ENCODE measurements around the gene INTS11. TPM values are rescaled to one million over a fixed set of nuclear protein-coding genes. Genes with fewer than 3 reads are reported as not detected.

Gene INTS11
- total and polyA plus RNA-seq, 9 of the 15 experiments (the other 6 are each of a cell fraction or from before 2014, with no cell fraction given), result 3.6 to 183 (median 110) TPM

DNA sequence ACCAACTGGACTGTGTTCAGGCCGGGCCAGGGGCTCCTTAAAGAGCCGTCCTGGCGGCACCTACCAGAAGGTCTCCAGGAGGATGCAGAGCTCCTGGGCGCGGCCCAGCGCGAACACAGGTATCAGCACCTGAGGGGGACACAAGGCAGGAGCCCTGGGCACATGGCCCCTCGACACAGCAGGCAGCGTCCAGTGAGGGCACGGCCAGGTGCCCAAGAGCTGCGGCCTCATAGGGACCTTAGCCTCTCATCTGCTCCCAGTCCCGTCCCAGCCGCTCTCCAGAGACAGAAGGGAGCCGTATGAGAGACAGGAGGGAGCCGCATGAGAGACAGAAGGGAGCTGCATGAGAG is 10.2 kb downstream of the INTS11 start (continued):
- no peak for TF ChIP-seq ETS2 (tag; IDR thresholded peaks at IDR 0.05; ENCODE audit: borderline replicate concordance, poor library complexity, severe bottlenecking)
- no peak for TF ChIP-seq SRSF3 (IDR thresholded peaks at IDR 0.05; ENCODE audit: insufficient read depth, low read length)
- TF ChIP-seq ZNF324 (CRISPR knock-in tag; IDR thresholded peaks at IDR 0.05), result no peak
- peak; percentile 63; the same call in 1 of the 2 replicates for TF ChIP-seq POLR2G (IDR thresholded peaks at IDR 0.05; ENCODE audit: low read depth, low read length)
- 0 out of 2 replicates have a peak, but pooled peaks have one; percentile 26 for TF ChIP-seq ZC3H4 (CRISPR knock-in tag; IDR thresholded peaks at IDR 0.05; ENCODE audit: borderline replicate concordance)

- FAIRE-seq (no peak), DNase-seq (ENCODE audit: extremely low read depth in 1 of 4, low spot score in 3 of 4) (no peak), ATAC-seq (no peak)
- Histone ChIP-seq H2AFZ (ENCODE audit: low read depth, low read length) (no peak overlapping the region), H3K4me3 (no peak overlapping the region), H3K9ac (ENCODE audit: insufficient read depth in 1 of 2, low read depth in 2 of 2, low read length in 2 of 2) (peak overlapping the region in 1 of 2 experiments; percentile 3; a peak in 1 of 4 replicates), H4K20me1 (replicated peaks; ENCODE audit: control insufficient read depth, insufficient read depth, low read length) (peaks cover 11% of the 10 kb centered on the region), H3K4me2 (ENCODE audit: insufficient read depth, low read length) (no peak overlapping the region), H3K4me1 (replicated peaks in 1 of 2; ENCODE audit: control insufficient read depth in 2 of 2, insufficient read depth in 2 of 2, low read length in 2 of 2) (peaks cover 24 to 88% of the 10 kb centered on the region in 2 experiments), H3K79me2 (ENCODE audit: control insufficient read depth, insufficient read depth, low read length) (peaks cover 37% of the 10 kb centered on the region), H3K9me3 (replicated peaks; ENCODE audit: control insufficient read depth, insufficient read depth, low read depth, low read length) (no peaks in the 10 kb centered on the region), H3K27me3 (ENCODE audit: control insufficient read depth in 2 of 2, insufficient read depth in 2 of 2, low read length in 2 of 2) (no peaks in the 10 kb centered on the region), H3K9me1 (ENCODE audit: control insufficient read depth, insufficient read depth, low read length) (no peaks in the 10 kb centered on the region), H3K27ac (ENCODE audit: extremely low read depth, low read depth, low read length) (no peak overlapping the region), H3K36me3 (ENCODE audit: control insufficient read depth, insufficient read depth, low read length) (peaks cover 86% of the 10 kb centered on the region)
- WGBS (ENCODE audit: insufficient coverage, low coverage, missing lambda C conversion rate), result 93% methylated on average over 37 of the region's 37 CpGs
- in situ Hi-C loops (cut with MboI) (no loop called here), intact Hi-C loops (cut with micrococcal nuclease) (no loop called here)
- CTCF ChIA-PET (ENCODE audit: low intra/inter-chr PET ratio), result no interaction called here
- POLR2A ChIA-PET, result interaction anchor here (0.6 to 2.4 kb wide), 6 partner anchors 9 to 128 kb away, joined by 3 to 9 read pairs (median 4); no protein-coding TSS in a partner anchor
- no TSS peak for BruUV-seq (replicated peaks)
- TF ChIP-seq RBM22 (IDR thresholded peaks at IDR 0.05; ENCODE audit: low read depth, low read length, poor library complexity, severe bottlenecking) (peak; percentile 89), POLR2G (IDR thresholded peaks at IDR 0.05; ENCODE audit: low read depth, low read length) (peak; percentile 1; the same call in 1 of the 2 replicates), PURB (CRISPR knock-in tag; IDR thresholded peaks at IDR 0.05; ENCODE audit: low read depth) (no peak), RBFOX2 (IDR thresholded peaks at IDR 0.05; ENCODE audit: low read depth, low read length) (peak; percentile 27; the same call in 1 of the 2 replicates), POLR2AphosphoS5 (IDR thresholded peaks at IDR 0.05; ENCODE audit: control insufficient read depth, insufficient read depth, low read depth, low read length) (0 out of 2 replicates have a peak, but pooled peaks have one; percentile 3), ZNF175 (CRISPR knock-in tag; IDR thresholded peaks at IDR 0.05; ENCODE audit: low read depth) (no peak), SUPT5H (IDR thresholded peaks at IDR 0.05) (peak; percentile 8; the same call in 1 of the 2 replicates)
These were observed 10.8 kb downstream of the INTS11 start for GRCh38 chr1:1313500-1314236.

Measured in K562 (cell line).